GM12878 (cell line): Measurements from ENCODE around the gene NDUFAF5. TPM values are rescaled to one million over a fixed set of nuclear protein-coding genes. Genes with fewer than 3 reads are reported as not detected.

Source experiments
- ATAC-seq: fragments of 200-7000 bp; cut with Tn5 transposase; 3 replicates; pipeline ENCODE4 v1.9.1; 2020; ENCODE audit warnings: mild to moderate bottlenecking, moderate library complexity
- BruUV-seq: library from RNA; stranded (reverse); fragments of 400-500 nt; replicated peaks from 2 replicates; lab custom pipeline; 2021; lab: Mats Ljungman, UMichigan
- CTCF ChIA-PET: fragments of 300-600 bp; sonication (Branson Sonifier 250); formaldehyde crosslinking; extraction: SDS; loops from one replicate; lab custom pipeline; 2021; ENCODE audit warnings: inconsistent platforms; lab: Yijun Ruan, JAX
- POLR2A ChIA-PET: fragments of 350-600 bp; formaldehyde crosslinking; extraction: SDS; loops from one replicate; lab custom pipeline; 2021; ENCODE audit warnings: inconsistent platforms; lab: Charles Lee
- RAD21 ChIA-PET: fragments of 300-600 bp; sonication (Branson Sonifier 250); formaldehyde crosslinking; loops from one replicate; lab custom pipeline; 2023; ENCODE audit warnings: antibody characterized with exemption; ENCODE audit not compliant: unreplicated experiment; lab: Charles Lee
- SMC1A ChIA-PET: fragments of 300-600 bp; sonication (Branson Sonifier 250); formaldehyde crosslinking; loops from one replicate; lab custom pipeline; 2023; ENCODE audit not compliant: unreplicated experiment, uncharacterized antibody; lab: Charles Lee
- DNase-seq: peaks from one replicate; pipeline ENCODE4 v3.0.0-alpha.2; 2011; ENCODE audit warnings: low read depth, low spot score
- FAIRE-seq: peaks from 3 replicates; lab custom pipeline; 2011; peaks lifted over from hg19 to GRCh38; lab: Jason Lieb, UNC
- H2AFZ ChIP-seq: 2 replicates; pipeline ENCODE4 v1.6.0; 2011; ENCODE audit warnings: low read depth, low read length, control low read depth; ENCODE audit not compliant: control insufficient read depth
- H3K27ac ChIP-seq: 2 replicates; pipeline ENCODE4 v1.5.1; 2011; ENCODE audit warnings: control low read depth; ENCODE audit not compliant: control insufficient read depth, insufficient read depth
- H3K27me3 ChIP-seq, 2 experiments: replicated peaks in 1 of 2; 2 replicates each; pipeline versions ENCODE4 v1.6.0 to v1.6.1; 2011; ENCODE audit warnings: low read length in 1 of 2; ENCODE audit not compliant: control insufficient read depth in 2 of 2, insufficient read depth in 2 of 2
- H3K36me3 ChIP-seq, 2 experiments: 2 replicates each; pipeline ENCODE4 v1.5.1; 2011; ENCODE audit warnings: low read length in 1 of 2; ENCODE audit not compliant: control insufficient read depth in 2 of 2, insufficient read depth in 2 of 2
- H3K4me1 ChIP-seq: 2 replicates; pipeline ENCODE4 v1.6.1; 2011; ENCODE audit warnings: mild to moderate bottlenecking, low read length, moderate library complexity, mixed read lengths; ENCODE audit not compliant: control insufficient read depth, insufficient read depth
- H3K4me2 ChIP-seq: 2 replicates; pipeline ENCODE4 v1.6.0; 2011; ENCODE audit warnings: control low read depth; ENCODE audit not compliant: control insufficient read depth, insufficient read depth
- H3K4me3 ChIP-seq: fragments of 200-600 bp; sonication (generic); 2 replicates; pipeline ENCODE4 v1.5.1; 2016
- H3K79me2 ChIP-seq: 2 replicates; pipeline ENCODE4 v1.6.0; 2011; ENCODE audit warnings: low read length; ENCODE audit not compliant: control insufficient read depth, insufficient read depth
- H3K9ac ChIP-seq: 2 replicates; pipeline ENCODE4 v1.8.0; 2011; ENCODE audit warnings: low read length, control low read depth, mixed read lengths; ENCODE audit not compliant: control insufficient read depth, insufficient read depth
- H3K9me3 ChIP-seq: replicated peaks from 3 replicates; pipeline ENCODE4 v1.5.1; 2011; ENCODE audit warnings: mild to moderate bottlenecking, low read length; ENCODE audit not compliant: control insufficient read depth, insufficient read depth
- H4K20me1 ChIP-seq: 2 replicates; pipeline ENCODE4 v1.6.0; 2011; ENCODE audit not compliant: control insufficient read depth, insufficient read depth
- CHD4 ChIP-seq: fragments of 200-600 bp; sonication (generic); IDR thresholded peaks from 2 replicates; pipeline ENCODE4 v1.6.1; 2016; ENCODE audit warnings: mild to moderate bottlenecking
- E2F4 ChIP-seq: IDR thresholded peaks from 2 replicates; pipeline ENCODE4 v1.6.1; 2012; ENCODE audit warnings: low read depth, low read length, improper control_type of control experiment
- KLF5 ChIP-seq: fragments of 450-650 bp; IDR thresholded peaks from 2 replicates; pipeline ENCODE4 v1.6.1; 2014; ENCODE audit warnings: mild to moderate bottlenecking; ENCODE audit not compliant: partially characterized antibody
- LARP7 ChIP-seq: fragments of 450-650 bp; IDR thresholded peaks from 2 replicates; pipeline ENCODE4 v1.6.1; 2017; ENCODE audit warnings: mild to moderate bottlenecking
- MAX ChIP-seq: IDR thresholded peaks from 2 replicates; pipeline ENCODE4 v1.6.1; 2012; ENCODE audit warnings: low read depth, low read length, improper control_type of control experiment
- MLLT1 ChIP-seq: fragments of 450-650 bp; IDR thresholded peaks from 2 replicates; pipeline ENCODE4 v1.6.1; 2016; ENCODE audit warnings: mild to moderate bottlenecking
- MXI1 ChIP-seq: fragments of 150-350 bp; IDR thresholded peaks from 2 replicates; pipeline ENCODE4 v1.6.1; 2011; ENCODE audit warnings: low read depth, mild to moderate bottlenecking, inconsistent platforms, low read length, improper control_type of control experiment
- NFYB ChIP-seq: IDR thresholded peaks from 2 replicates; pipeline ENCODE4 v1.6.1; 2011; ENCODE audit warnings: low read depth, mild to moderate bottlenecking, low read length, improper control_type of control experiment, moderate library complexity; ENCODE audit not compliant: insufficient read depth
- NR2C2 ChIP-seq: IDR thresholded peaks from 2 replicates; pipeline ENCODE4 v1.6.1; 2011; ENCODE audit warnings: borderline replicate concordance, low read depth; ENCODE audit not compliant: control insufficient read depth, insufficient read length
- SMAD5 ChIP-seq: IDR thresholded peaks from 2 replicates; pipeline ENCODE4 v1.6.1; 2016; ENCODE audit warnings: antibody characterized with exemption, low read depth
- USF2 ChIP-seq: IDR thresholded peaks from 2 replicates; pipeline ENCODE4 v1.6.1; 2011; ENCODE audit warnings: low read depth, low read length, improper control_type of control experiment, borderline replicate concordance
- YY1 ChIP-seq: IDR thresholded peaks from 2 replicates; pipeline ENCODE4 v1.6.1; 2011; ENCODE audit warnings: low read depth, mild to moderate bottlenecking, low read length
- ZNF207 ChIP-seq: fragments of 450-650 bp; IDR thresholded peaks from 2 replicates; pipeline ENCODE4 v1.6.1; 2014; ENCODE audit warnings: antibody characterized with exemption, mild to moderate bottlenecking, borderline replicate concordance
- ZNF274 ChIP-seq: IDR thresholded peaks from one replicate; pipeline ENCODE4 v1.8.0; 2011; ENCODE audit not compliant: insufficient read length, insufficient read depth
- WGBS: methylation state at CpG from one replicate; pipeline ENCODE4 v1.1.6; 2016; ENCODE audit warnings: low lambda C conversion rate; ENCODE audit not compliant: insufficient replicate concordance, insufficient coverage; ENCODE audit errors: missing lambda C conversion rate; 5-methylcytosine and 5-hydroxymethylcytosine counted together
- in situ Hi-C: fragments of 300-500 bp; cut with MboI; formaldehyde crosslinking; loops from 9 replicates; pipeline ENCODE4 v1.14.3; 2018; ENCODE audit warnings: mixed read lengths
- intact Hi-C: fragments of 100-400 bp; cut with micrococcal nuclease; formaldehyde crosslinking; loops from one replicate; pipeline ENCODE4 v1.14.2; 2022; ENCODE audit not compliant: unreplicated experiment
- polyA plus RNA-seq, 11 experiments: library from polyadenylated mRNA; depleted of rRNA in 4 of 11; unstranded in 6 of 11; stranded (reverse) in 5 of 11; fragments of >200 nt; fragmentation: Nextera tagmentation in 4 of 11; fragmentation: Illumina TruSeq in 1 of 11; extraction: Ambion mirVana in 4 of 11; extraction: Trizol in 1 of 11; gene quantifications; 1 replicate in 1 of 11; 2 replicates in 10 of 11; pipeline versions ENCODE4 v1.2.1 to v1.2.3, GENCODE V29; 2011 to 2016; ENCODE audit warnings: inconsistent platforms in 2 of 11, missing spikeins in 2 of 11, low read depth in 1 of 11
- total RNA-seq, 4 experiments: library from RNA; depleted of rRNA in 3 of 4; stranded (reverse); fragments of >200 nt in 3 of 4; fragmentation: Illumina TruSeq in 1 of 4; extraction: Trizol in 1 of 4; gene quantifications; 2 replicates each; pipeline versions ENCODE4 v1.2.1 to v1.2.3, GENCODE V29; 2013 to 2021

The NDUFAF5 gene
- total and polyA plus RNA-seq, 10 of the 15 experiments (the other 5 are each of a cell fraction or from before 2014, with no cell fraction given) = 15.6 to 36.9 (median 28.0) TPM

DNA sequence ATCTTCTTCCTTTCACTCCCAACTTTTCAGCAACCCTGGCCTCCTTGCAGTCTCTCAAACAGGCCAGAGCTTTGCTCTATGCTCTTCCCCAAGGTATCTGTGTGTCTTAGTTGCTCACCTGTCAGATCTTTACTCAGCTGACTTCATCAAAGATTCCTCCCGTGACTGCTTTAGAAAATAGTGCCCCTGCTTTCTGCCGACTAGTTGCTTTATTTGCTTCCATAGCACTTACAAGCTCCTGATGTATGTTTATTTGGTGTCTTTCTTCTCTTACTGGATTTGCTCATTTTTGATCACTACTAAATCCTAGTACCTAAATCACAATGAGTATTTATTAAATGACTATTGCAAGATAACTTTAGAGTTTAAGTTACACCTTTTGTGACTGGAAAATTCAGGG lies 5.9 kb downstream of the NDUFAF5 start:
- no TSS peak for BruUV-seq
- no peak overlapping the region for H3K4me3 ChIP-seq
- ChIA-PET RAD21 (interaction anchor here (1.3 kb wide), 1 partner anchor 19 kb away, joined by 3 read pairs; no protein-coding TSS in a partner anchor), CTCF (interaction anchor here (1.0 kb wide), 1 partner anchor 530 kb away, joined by 3 read pairs; no protein-coding TSS in a partner anchor), POLR2A (no interaction called here), SMC1A (no interaction called here)
- no peak overlapping the region for H3K27ac ChIP-seq
- WGBS = 94% methylated on average over 2 of the region's 2 CpGs
- no peak for TF ChIP-seq USF2
- no peak for TF ChIP-seq ZNF207
- TF ChIP-seq KLF5 = no peak
- TF ChIP-seq YY1 = no peak
- no peak for TF ChIP-seq NFYB
- no peak for TF ChIP-seq LARP7
- no peak for TF ChIP-seq NR2C2
- no peak for TF ChIP-seq E2F4
- no peak for TF ChIP-seq MXI1
- no peak for TF ChIP-seq SMAD5
- TF ChIP-seq CHD4 = no peak
- TF ChIP-seq ZNF274 = no peak
- TF ChIP-seq MAX = no peak
- TF ChIP-seq MLLT1 = no peak
- H4K20me1 ChIP-seq = no peaks in the 10 kb centered on the region
- H3K79me2 ChIP-seq = peaks cover 17% of the 10 kb centered on the region
- FAIRE-seq = no peak
- ATAC-seq = no peak
- no peaks in the 10 kb centered on the region for H3K9me3 ChIP-seq
- no peaks in the 10 kb centered on the region for H3K27me3 ChIP-seq
- intact Hi-C loops (no loop called here), in situ Hi-C loops (loop anchor here (25.0 kb wide), 1 partner anchor 328 kb away; no protein-coding TSS in a partner anchor)
- peaks cover 2 to 17% of the 10 kb centered on the region in 2 experiments; a peak in 3 of 4 replicates for H3K36me3 ChIP-seq
- H3K4me1 ChIP-seq = no peaks in the 10 kb centered on the region; the same call in 1 of the 2 replicates
- DNase-seq = no peak
- no peak overlapping the region for H3K9ac ChIP-seq
- no peak overlapping the region for H3K4me2 ChIP-seq
- no peak overlapping the region for H2AFZ ChIP-seq
